SK-N-SH (cell line): ENCODE results near the gene SYNGR4. TPM values are rescaled to one million over a fixed set of nuclear protein-coding genes. Genes with fewer than 3 reads are reported as not detected.

Experiments
- EP300 ChIP-seq, 2 experiments: IDR thresholded peaks; 2 replicates each; pipeline versions ENCODE4 v1.4.0 to v1.6.1; 2012; ENCODE audit warnings: borderline replicate concordance in 1 of 2, low read depth in 1 of 2, low read length in 1 of 2
- EZH2phosphoT487 ChIP-seq: fragments of 200-600 bp; sonication (generic); IDR thresholded peaks from 2 replicates; pipeline ENCODE4 v1.6.1; 2017; ENCODE audit warnings: low read depth, mixed run types, mild to moderate bottlenecking, antibody characterized with exemption, moderate library complexity, borderline replicate concordance
- GATA2 ChIP-seq: sonication (generic); formaldehyde crosslinking; IDR thresholded peaks from 2 replicates; pipeline ENCODE4 v1.5.0; 2020; ENCODE audit warnings: mild to moderate bottlenecking, missing genetic modification reagents
- MEF2A ChIP-seq: IDR thresholded peaks from 2 replicates; pipeline ENCODE4 v1.4.0; 2012; ENCODE audit warnings: low read depth, borderline replicate concordance
- MXI1 ChIP-seq: IDR thresholded peaks from 2 replicates; pipeline ENCODE4 v1.6.1; 2012; ENCODE audit warnings: mild to moderate bottlenecking, low read depth, low read length, improper control_type of control experiment
- NFIC ChIP-seq: IDR thresholded peaks from 2 replicates; pipeline ENCODE4 v1.4.0; 2012; ENCODE audit warnings: borderline replicate concordance
- NRF1 ChIP-seq: IDR thresholded peaks from 2 replicates; pipeline ENCODE4 v1.6.1; 2012; ENCODE audit warnings: low read depth, mild to moderate bottlenecking, low read length
- RXRA ChIP-seq: IDR thresholded peaks from 2 replicates; pipeline ENCODE4 v1.4.0; 2012; ENCODE audit warnings: low read depth, mild to moderate bottlenecking, borderline replicate concordance
- SIN3A ChIP-seq: IDR thresholded peaks from 2 replicates; pipeline ENCODE4 v1.6.1; 2012; ENCODE audit warnings: low read depth, mild to moderate bottlenecking, low read length, moderate library complexity, borderline replicate concordance
- SMC3 ChIP-seq: IDR thresholded peaks from 2 replicates; pipeline ENCODE4 v1.6.1; 2012; ENCODE audit warnings: low read depth, low read length, improper control_type of control experiment
- TCF12 ChIP-seq: IDR thresholded peaks from 2 replicates; pipeline ENCODE4 v1.4.0; 2012
- TEAD4 ChIP-seq: IDR thresholded peaks from 2 replicates; pipeline ENCODE4 v1.4.0; 2012; ENCODE audit warnings: mild to moderate bottlenecking, borderline replicate concordance; ENCODE audit not compliant: insufficient read depth
- YY1 ChIP-seq: IDR thresholded peaks from 2 replicates; pipeline ENCODE4 v1.4.0; 2012; ENCODE audit warnings: low read depth, mild to moderate bottlenecking
- polyA plus RNA-seq, 3 experiments: library from polyadenylated mRNA; depleted of rRNA; stranded (reverse); fragments of >200 nt; gene quantifications; 2 replicates each; pipeline ENCODE4 v1.2.3, GENCODE V29; 2012
- TF ChIP-seq, protein P1 (sequence below): IDR thresholded peaks from 2 replicates; pipeline ENCODE4; 2012
- TF ChIP-seq, protein P2 (sequence below): IDR thresholded peaks from 2 replicates; pipeline ENCODE4 v1.6.1; 2012; ENCODE audit warnings: mild to moderate bottlenecking, low read depth, low read length, moderate library complexity

SYNGR4 gene
- polyA plus RNA-seq, 1 of the 3 experiments (the other 2 are of a cell fraction) = 0.08 TPM

DNA sequence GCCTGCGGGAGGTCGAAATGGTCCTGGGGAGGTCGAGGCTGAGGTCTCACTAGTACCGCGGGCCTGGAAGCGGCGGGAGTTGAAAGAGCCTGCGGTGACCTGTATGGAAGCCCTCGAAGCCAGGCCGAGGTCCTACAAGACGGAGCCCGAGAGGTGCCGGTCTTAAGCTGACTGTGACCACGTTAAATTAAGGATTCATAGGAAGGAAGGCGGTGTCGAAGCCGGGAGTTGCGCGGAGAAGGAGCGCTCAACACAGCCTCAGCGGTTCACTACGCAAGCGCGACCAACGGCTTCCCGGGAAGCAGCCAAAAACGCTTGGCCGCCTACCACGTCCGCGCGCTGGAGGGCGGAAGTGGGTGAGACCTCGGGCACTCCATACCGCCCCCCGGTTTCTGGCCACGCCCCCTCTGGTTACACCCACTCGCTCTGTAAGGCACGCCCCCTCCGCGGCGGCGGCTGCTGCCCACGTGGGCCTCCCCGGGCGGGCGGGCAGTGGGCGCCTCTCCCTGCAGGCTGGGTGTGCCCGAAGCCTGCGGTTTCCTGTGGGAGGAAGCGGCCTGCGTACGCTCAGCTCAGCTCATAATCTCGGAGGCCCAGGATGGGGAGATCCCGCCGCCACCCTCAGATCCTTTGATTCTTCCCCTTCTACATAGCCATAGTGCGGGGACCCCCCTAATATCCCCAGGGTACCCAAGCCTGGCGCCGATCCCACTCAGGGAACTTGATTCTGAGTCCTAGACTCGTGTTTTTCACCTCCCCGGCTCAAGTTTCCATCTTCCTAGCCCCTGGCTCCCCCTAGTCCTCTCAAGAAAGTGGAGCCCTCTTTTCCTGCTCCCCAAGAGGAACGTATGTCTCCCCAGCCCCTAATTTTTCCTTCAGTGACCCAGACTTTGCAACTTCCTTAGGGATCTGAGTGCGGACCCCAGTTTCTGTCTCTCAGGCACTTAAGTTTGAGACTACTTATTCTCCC lies 42.3 kb upstream of the SYNGR4 start (continued):
- TF ChIP-seq TEAD4 (0 out of 2 replicates have a peak, but pooled peaks have one; percentile 18), GATA2 (CRISPR knock-in tag) (no peak), SIN3A (peak; percentile 73; the same call in 1 of the 2 replicates), EP300 (IDR thresholded peaks at IDR 0.05; ENCODE audit: borderline replicate concordance in 1 of 2, low read depth in 1 of 2, low read length in 1 of 2) (0 out of 4 replicates have a peak, but pooled peaks of 1 of the 2 experiments have one; percentile 33), MEF2A (no peak), YY1 (0 out of 2 replicates have a peak, but pooled peaks have one; percentile 5), NFIC (peak; percentile 39), TCF12 (peak; percentile 60; the same call in 1 of the 2 replicates), SMC3 (peak; percentile 15; the same call in 1 of the 2 replicates), NRF1 (peak; percentile 77), EZH2phosphoT487 (no peak), MXI1 (peak; percentile 96), RXRA (no peak; the same call in 1 of the 2 replicates)
- TF ChIP-seq, protein P1, sequence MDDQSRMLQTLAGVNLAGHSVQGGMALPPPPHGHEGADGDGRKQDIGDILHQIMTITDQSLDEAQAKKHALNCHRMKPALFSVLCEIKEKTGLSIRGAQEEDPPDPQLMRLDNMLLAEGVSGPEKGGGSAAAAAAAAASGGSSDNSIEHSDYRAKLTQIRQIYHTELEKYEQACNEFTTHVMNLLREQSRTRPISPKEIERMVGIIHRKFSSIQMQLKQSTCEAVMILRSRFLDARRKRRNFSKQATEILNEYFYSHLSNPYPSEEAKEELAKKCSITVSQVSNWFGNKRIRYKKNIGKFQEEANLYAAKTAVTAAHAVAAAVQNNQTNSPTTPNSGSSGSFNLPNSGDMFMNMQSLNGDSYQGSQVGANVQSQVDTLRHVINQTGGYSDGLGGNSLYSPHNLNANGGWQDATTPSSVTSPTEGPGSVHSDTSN = peak; percentile 48
- TF ChIP-seq, protein P2, sequence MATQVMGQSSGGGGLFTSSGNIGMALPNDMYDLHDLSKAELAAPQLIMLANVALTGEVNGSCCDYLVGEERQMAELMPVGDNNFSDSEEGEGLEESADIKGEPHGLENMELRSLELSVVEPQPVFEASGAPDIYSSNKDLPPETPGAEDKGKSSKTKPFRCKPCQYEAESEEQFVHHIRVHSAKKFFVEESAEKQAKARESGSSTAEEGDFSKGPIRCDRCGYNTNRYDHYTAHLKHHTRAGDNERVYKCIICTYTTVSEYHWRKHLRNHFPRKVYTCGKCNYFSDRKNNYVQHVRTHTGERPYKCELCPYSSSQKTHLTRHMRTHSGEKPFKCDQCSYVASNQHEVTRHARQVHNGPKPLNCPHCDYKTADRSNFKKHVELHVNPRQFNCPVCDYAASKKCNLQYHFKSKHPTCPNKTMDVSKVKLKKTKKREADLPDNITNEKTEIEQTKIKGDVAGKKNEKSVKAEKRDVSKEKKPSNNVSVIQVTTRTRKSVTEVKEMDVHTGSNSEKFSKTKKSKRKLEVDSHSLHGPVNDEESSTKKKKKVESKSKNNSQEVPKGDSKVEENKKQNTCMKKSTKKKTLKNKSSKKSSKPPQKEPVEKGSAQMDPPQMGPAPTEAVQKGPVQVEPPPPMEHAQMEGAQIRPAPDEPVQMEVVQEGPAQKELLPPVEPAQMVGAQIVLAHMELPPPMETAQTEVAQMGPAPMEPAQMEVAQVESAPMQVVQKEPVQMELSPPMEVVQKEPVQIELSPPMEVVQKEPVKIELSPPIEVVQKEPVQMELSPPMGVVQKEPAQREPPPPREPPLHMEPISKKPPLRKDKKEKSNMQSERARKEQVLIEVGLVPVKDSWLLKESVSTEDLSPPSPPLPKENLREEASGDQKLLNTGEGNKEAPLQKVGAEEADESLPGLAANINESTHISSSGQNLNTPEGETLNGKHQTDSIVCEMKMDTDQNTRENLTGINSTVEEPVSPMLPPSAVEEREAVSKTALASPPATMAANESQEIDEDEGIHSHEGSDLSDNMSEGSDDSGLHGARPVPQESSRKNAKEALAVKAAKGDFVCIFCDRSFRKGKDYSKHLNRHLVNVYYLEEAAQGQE = peak; percentile 4; the same call in 1 of the 2 replicates
